Sigmoid colon (tissue), 7 donors: ENCODE results near the gene TRPM3. TPM values are rescaled to one million over a fixed set of nuclear protein-coding genes. Genes with fewer than 3 reads are reported as not detected.

ENCODE experiments used
- DNase-seq: peaks from one replicate; pipeline ENCODE4 v3.0.0-alpha.2; 2019
- H3K27ac ChIP-seq, 4 donors: fragments of 200-600 bp; sonication (generic); one replicate each; pipeline ENCODE4 v1.5.1; 2016 to 2019; ENCODE audit warnings: mild to moderate bottlenecking in 1 of 4
- H3K27me3 ChIP-seq, 3 donors: fragments of 200-600 bp; sonication (generic); one replicate each; pipeline ENCODE4 v1.5.1; 2019; ENCODE audit warnings: mild to moderate bottlenecking in 1 of 3
- H3K36me3 ChIP-seq, 4 donors: fragments of 200-600 bp; sonication (generic); one replicate each; pipeline ENCODE4 v1.5.1; 2016 to 2019
- H3K4me1 ChIP-seq, 4 donors: fragments of 200-600 bp; sonication (generic); one replicate each; pipeline ENCODE4 v1.5.1; 2017 to 2019
- H3K4me3 ChIP-seq, 4 donors: fragments of 200-600 bp; sonication (generic); one replicate each; pipeline ENCODE4 v1.5.1; 2017 to 2019; ENCODE audit warnings: mild to moderate bottlenecking in 2 of 4, moderate library complexity in 1 of 4
- H3K9me3 ChIP-seq, 4 donors: fragments of 200-600 bp in 3 of 4; sonication (generic) in 3 of 4; one replicate each; pipeline versions ENCODE4 v1.5.1 to v1.6.1; 2013 to 2019
- CTCF ChIP-seq, 4 experiments: fragments of 450-650 bp in 3 of 4; fragments of 200-600 bp in 1 of 4; IDR thresholded peaks; one replicate each; pipeline ENCODE4 v1.5.1; 2016 to 2019; ENCODE audit warnings: antibody characterized with exemption in 4 of 4, mild to moderate bottlenecking in 3 of 4, moderate library complexity in 2 of 4
- EP300 ChIP-seq, 4 donors: sonication (generic); formaldehyde crosslinking; IDR thresholded peaks; one replicate each; pipeline ENCODE4 v1.6.1; 2017; ENCODE audit warnings: antibody characterized with exemption in 4 of 4
- POLR2A ChIP-seq, 2 donors: fragments of 450-650 bp; IDR thresholded peaks; one replicate each; pipeline ENCODE4 v1.6.1; 2016; ENCODE audit warnings: antibody characterized with exemption in 2 of 2, mild to moderate bottlenecking in 2 of 2, moderate library complexity in 2 of 2
- POLR2AphosphoS5 ChIP-seq, 4 donors: sonication (generic); formaldehyde crosslinking; IDR thresholded peaks; one replicate each; pipeline ENCODE4 v1.6.1; 2017; ENCODE audit warnings: antibody characterized with exemption in 4 of 4
- WGBS, 2 donors: extraction: QIAGEN DNeasy Blood & Tissue Kit; methylation state at CpG; one replicate each; pipeline ENCODE4 v1.1.7; 2013; 5-methylcytosine and 5-hydroxymethylcytosine counted together
- intact Hi-C: fragments of 100-400 bp; cut with DNase I; formaldehyde crosslinking; loops from one replicate; pipeline ENCODE4 v1.15.1; 2023
- polyA plus RNA-seq, 3 donors: library from polyadenylated mRNA; stranded (reverse); fragments of 200-250 nt; gene quantifications; one replicate each; pipeline ENCODE4 v1.2.3, GENCODE V29; 2013
- total RNA-seq, 4 donors: library from RNA; depleted of rRNA; stranded (reverse); fragments of >200 nt; gene quantifications; one replicate each; pipeline ENCODE4 v1.1.0, GENCODE V29; 2016
- donor health status: healthy with polysubstance abuse.
- donor health status: Bipolar disorder and iron deficiency.
- donor health status: healthy.

TRPM3 gene
- total and polyA plus RNA-seq, 7 donors: 0.07 to 1.8 (median 0.41) TPM; not detected in 2

- TF ChIP-seq POLR2AphosphoS5 (IDR thresholded peaks at IDR 0.05): no peak
- no peak for TF ChIP-seq POLR2A (IDR thresholded peaks at IDR 0.05)
- no peak for TF ChIP-seq EP300 (IDR thresholded peaks at IDR 0.05)
- TF ChIP-seq CTCF (IDR thresholded peaks at IDR 0.05): no peak
These were observed 174.3 kb downstream of the TRPM3 start for GRCh38 chr9:70947086-70947485.

GRCh38 chr9:70945301-70945700 is 176.1 kb downstream of the TRPM3 start:
- DNase-seq: no peak
- Histone ChIP-seq H3K27me3 (no peaks in the 10 kb centered on the region), H3K27ac (no peak overlapping the region), H3K4me3 (no peak overlapping the region), H3K4me1 (no peaks in the 10 kb centered on the region), H3K9me3 (no peaks in the 10 kb centered on the region), H3K36me3 (no peaks in the 10 kb centered on the region)
- intact Hi-C loops: no loop called here
- no peak for TF ChIP-seq POLR2A (IDR thresholded peaks at IDR 0.05)
- TF ChIP-seq EP300 (IDR thresholded peaks at IDR 0.05): no peak

More at GRCh38 chr9:70947086-70947485, 174.3 kb downstream of the TRPM3 start:
- Histone ChIP-seq H3K4me1 (no peaks in the 10 kb centered on the region), H3K36me3 (no peaks in the 10 kb centered on the region), H3K27ac (no peak overlapping the region), H3K27me3 (no peaks in the 10 kb centered on the region), H3K9me3 (no peaks in the 10 kb centered on the region), H3K4me3 (no peak overlapping the region)
- no peak for DNase-seq
- intact Hi-C loops: no loop called here

- no peaks in the 10 kb centered on the region for H3K36me3 ChIP-seq
- no peak overlapping the region for H3K27ac ChIP-seq
- H3K9me3 ChIP-seq: no peaks in the 10 kb centered on the region
- peaks cover 0 to 3% (median 0%) of the 10 kb centered on the region in 4 donors for H3K4me1 ChIP-seq
- H3K4me3 ChIP-seq: no peak overlapping the region
- intact Hi-C loops: no loop called here
- no peak for DNase-seq
- H3K27me3 ChIP-seq: no peaks in the 10 kb centered on the region
- TF ChIP-seq POLR2AphosphoS5 (IDR thresholded peaks at IDR 0.05): no peak
- no peak for TF ChIP-seq POLR2A (IDR thresholded peaks at IDR 0.05)
- WGBS, 2 donors: 82 to 84% methylated on average over 4 of the region's 4 CpGs
These were observed 180.2 kb downstream of the TRPM3 start for GRCh38 chr9:70941191-70941590.

GRCh38 chr9:70940605-70941004 is 180.8 kb downstream of the TRPM3 start:
- TF ChIP-seq POLR2A (IDR thresholded peaks at IDR 0.05): no peak
- no peak for TF ChIP-seq EP300 (IDR thresholded peaks at IDR 0.05)
- TF ChIP-seq POLR2AphosphoS5 (IDR thresholded peaks at IDR 0.05): no peak
- TF ChIP-seq CTCF (IDR thresholded peaks at IDR 0.05): no peak
- no peak overlapping the region for H3K4me3 ChIP-seq
- no peaks in the 10 kb centered on the region for H3K27me3 ChIP-seq
- no peaks in the 10 kb centered on the region for H3K36me3 ChIP-seq
- no peak overlapping the region for H3K27ac ChIP-seq
- intact Hi-C loops: no loop called here
- no peaks in the 10 kb centered on the region for H3K9me3 ChIP-seq
- peaks cover 0 to 4% (median 0%) of the 10 kb centered on the region in 4 donors for H3K4me1 ChIP-seq
- DNase-seq: no peak
- 56 to 57% methylated on average over 2 of the region's 2 CpGs for WGBS, 2 donors

GRCh38 chr9:70936536-70936935 is 184.9 kb downstream of the TRPM3 start:
- intact Hi-C loops: no loop called here
- H3K36me3 ChIP-seq: no peaks in the 10 kb centered on the region
- no peak for TF ChIP-seq EP300 (IDR thresholded peaks at IDR 0.05)
- TF ChIP-seq CTCF (IDR thresholded peaks at IDR 0.05): no peak
- TF ChIP-seq POLR2AphosphoS5 (IDR thresholded peaks at IDR 0.05): no peak
- no peak for TF ChIP-seq POLR2A (IDR thresholded peaks at IDR 0.05)
- WGBS, 2 donors: 80 to 84% methylated on average over 2 of the region's 2 CpGs
- H3K27ac ChIP-seq: no peak overlapping the region
- H3K4me1 ChIP-seq: peaks cover 0 to 24% (median 0%) of the 10 kb centered on the region in 4 donors
- DNase-seq: no peak
- H3K27me3 ChIP-seq: no peaks in the 10 kb centered on the region
- H3K4me3 ChIP-seq: no peak overlapping the region
- H3K9me3 ChIP-seq: no peaks in the 10 kb centered on the region

- H3K4me1 ChIP-seq: peaks cover 0 to 24% (median 0%) of the 10 kb centered on the region in 4 donors
- no peaks in the 10 kb centered on the region for H3K36me3 ChIP-seq
- no peaks in the 10 kb centered on the region for H3K9me3 ChIP-seq
- intact Hi-C loops: no loop called here
- no peak for TF ChIP-seq CTCF (IDR thresholded peaks at IDR 0.05)
- TF ChIP-seq POLR2AphosphoS5 (IDR thresholded peaks at IDR 0.05): peak in 1 of 4 donors; percentile 21
- no peak for TF ChIP-seq EP300 (IDR thresholded peaks at IDR 0.05)
- TF ChIP-seq POLR2A (IDR thresholded peaks at IDR 0.05): no peak
- no peak overlapping the region for H3K27ac ChIP-seq
- DNase-seq: no peak
- H3K27me3 ChIP-seq: no peaks in the 10 kb centered on the region
- no peak overlapping the region for H3K4me3 ChIP-seq
These were observed 185.6 kb downstream of the TRPM3 start for GRCh38 chr9:70935856-70936255.
